ENCODE measurements around the gene CD300LG.

Gene CD300LG

GRCh38 chr17:43814026-43814425 is 33.0 kb upstream of the CD300LG start:
- DNase-seq (ENCODE audit: low read depth): no peak
- no peak for TF ChIP-seq CTCF (conservative IDR thresholded peaks at IDR 0.05; ENCODE audit: control insufficient read depth, insufficient read depth, low read depth, low read length)
- H3K4me3 ChIP-seq (ENCODE audit: control insufficient read depth, low read depth, low read length): no peak overlapping the region

GRCh38 chr17:43814714-43815113 is 32.3 kb upstream of the CD300LG start:
- no peak for TF ChIP-seq CTCF (conservative IDR thresholded peaks at IDR 0.05; ENCODE audit: control insufficient read depth, insufficient read depth, low read depth, low read length)
- H3K4me3 ChIP-seq (ENCODE audit: control insufficient read depth, low read depth, low read length): no peak overlapping the region
- DNase-seq (ENCODE audit: low read depth): peak; percentile 74

- H3K4me3 ChIP-seq (ENCODE audit: control insufficient read depth, low read depth, low read length): no peak overlapping the region
- TF ChIP-seq CTCF (conservative IDR thresholded peaks at IDR 0.05; ENCODE audit: control insufficient read depth, insufficient read depth, low read depth, low read length): no peak
- DNase-seq (ENCODE audit: low read depth): no peak
These were observed 30.3 kb upstream of the CD300LG start for GRCh38 chr17:43816336-43817320.

GRCh38 chr17:43817826-43818225 is 29.1 kb upstream of the CD300LG start:
- no peak overlapping the region for H3K4me3 ChIP-seq (ENCODE audit: control insufficient read depth, low read depth, low read length)
- TF ChIP-seq CTCF (conservative IDR thresholded peaks at IDR 0.05; ENCODE audit: control insufficient read depth, insufficient read depth, low read depth, low read length): no peak
- no peak for DNase-seq (ENCODE audit: low read depth)

- TF ChIP-seq CTCF (conservative IDR thresholded peaks at IDR 0.05; ENCODE audit: control insufficient read depth, insufficient read depth, low read depth, low read length): no peak
- no peak for DNase-seq (ENCODE audit: low read depth)
- no peak overlapping the region for H3K4me3 ChIP-seq (ENCODE audit: control insufficient read depth, low read depth, low read length)
These were observed 28.0 kb upstream of the CD300LG start for GRCh38 chr17:43818966-43819365.

GRCh38 chr17:43820759-43821158 is 26.2 kb upstream of the CD300LG start:
- TF ChIP-seq CTCF (conservative IDR thresholded peaks at IDR 0.05; ENCODE audit: control insufficient read depth, insufficient read depth, low read depth, low read length): no peak
- no peak overlapping the region for H3K4me3 ChIP-seq (ENCODE audit: control insufficient read depth, low read depth, low read length)
- DNase-seq (ENCODE audit: low read depth): no peak

All from fibroblast of mammary gland (primary cell).